Stimulated activated CD8-positive, alpha-beta memory T cell treated with anti-CD3 and anti-CD28 coated beads, Interleukin-15, amount 100 ng/mL, for 48 hours (primary cell): ENCODE results near the gene ARHGAP31.
A peak's percentile ranks its signal among the peaks of the same experiment; 100 is the strongest.
"Not testable (repeated sequence)": the region's sequence is repeated elsewhere in the genome, so short reads cannot be mapped to it uniquely, and the experiment has no call there.

Experiments used
- DNase-seq, 2 donors: peaks; one replicate each; pipeline ENCODE4 v3.0.0-alpha.2; 2020; ENCODE audit warnings: low read depth in 2 of 2

ARHGAP31 gene

GRCh38 chr3:119319311-119319710 is 25.1 kb downstream of the ARHGAP31 start:
- DNase-seq, result no peak

- not testable (repeated sequence) for DNase-seq
These were observed 26.6 kb downstream of the ARHGAP31 start for GRCh38 chr3:119320785-119321184.

GRCh38 chr3:119322021-119322834 is 28.0 kb downstream of the ARHGAP31 start:
- DNase-seq, result no peak

GRCh38 chr3:119322835-119323722 is 28.9 kb downstream of the ARHGAP31 start:
- DNase-seq, result peak; percentile 95 to 96

GRCh38 chr3:119323723-119324085 is 29.5 kb downstream of the ARHGAP31 start:
- DNase-seq, result no peak

- DNase-seq, result no peak
These were observed 30.7 kb downstream of the ARHGAP31 start for GRCh38 chr3:119324899-119325298.

GRCh38 chr3:119326976-119327375 is 32.8 kb downstream of the ARHGAP31 start:
- DNase-seq, result no peak

GRCh38 chr3:119329551-119329950 is 35.4 kb downstream of the ARHGAP31 start:
- DNase-seq, result no peak

GRCh38 chr3:119330181-119330580 is 36.0 kb downstream of the ARHGAP31 start:
- no peak for DNase-seq

- DNase-seq, result no peak
These were observed 36.7 kb downstream of the ARHGAP31 start for GRCh38 chr3:119330858-119331257.

GRCh38 chr3:119331661-119332060 is 37.5 kb downstream of the ARHGAP31 start:
- DNase-seq, result no peak

GRCh38 chr3:119333773-119334509 is 39.8 kb downstream of the ARHGAP31 start:
- DNase-seq, result no peak

- DNase-seq, result no peak
These were observed 42.6 kb downstream of the ARHGAP31 start for GRCh38 chr3:119336823-119337222.

- DNase-seq, result not testable (repeated sequence)
These were observed 43.2 kb downstream of the ARHGAP31 start for GRCh38 chr3:119337407-119337806.

GRCh38 chr3:119338754-119339153 is 44.6 kb downstream of the ARHGAP31 start:
- DNase-seq, result no peak

GRCh38 chr3:119340014-119340413 is 45.8 kb downstream of the ARHGAP31 start:
- DNase-seq, result no peak

- DNase-seq, result no peak
These were observed 46.3 kb downstream of the ARHGAP31 start for GRCh38 chr3:119340446-119340845.

- no peak for DNase-seq
These were observed 48.0 kb downstream of the ARHGAP31 start for GRCh38 chr3:119342176-119342575.

- DNase-seq, result no peak
These were observed 49.5 kb downstream of the ARHGAP31 start for GRCh38 chr3:119343719-119344118.

- no peak for DNase-seq
These were observed 51.9 kb downstream of the ARHGAP31 start for GRCh38 chr3:119346076-119346496.

- no peak for DNase-seq
These were observed 52.9 kb downstream of the ARHGAP31 start for GRCh38 chr3:119347036-119347435.
